GM12878 (cell line): ENCODE data around the gene ITGA8. TPM values are rescaled to one million over a fixed set of nuclear protein-coding genes. Genes with fewer than 3 reads are reported as not detected.

ENCODE experiments used
- ATAC-seq: fragments of 200-7000 bp; cut with Tn5 transposase; 3 replicates; pipeline ENCODE4 v1.9.1; 2020; ENCODE audit warnings: mild to moderate bottlenecking, moderate library complexity
- BruUV-seq: library from RNA; stranded (reverse); fragments of 400-500 nt; replicated peaks from 2 replicates; lab custom pipeline; 2021; lab: Mats Ljungman, UMichigan
- CTCF ChIA-PET: fragments of 300-600 bp; sonication (Branson Sonifier 250); formaldehyde crosslinking; extraction: SDS; loops from one replicate; lab custom pipeline; 2021; ENCODE audit warnings: inconsistent platforms; lab: Yijun Ruan, JAX
- POLR2A ChIA-PET: fragments of 350-600 bp; formaldehyde crosslinking; extraction: SDS; loops from one replicate; lab custom pipeline; 2021; ENCODE audit warnings: inconsistent platforms; lab: Charles Lee
- RAD21 ChIA-PET: fragments of 300-600 bp; sonication (Branson Sonifier 250); formaldehyde crosslinking; loops from one replicate; lab custom pipeline; 2023; ENCODE audit warnings: antibody characterized with exemption; ENCODE audit not compliant: unreplicated experiment; lab: Charles Lee
- SMC1A ChIA-PET: fragments of 300-600 bp; sonication (Branson Sonifier 250); formaldehyde crosslinking; loops from one replicate; lab custom pipeline; 2023; ENCODE audit not compliant: unreplicated experiment, uncharacterized antibody; lab: Charles Lee
- DNase-seq: peaks from one replicate; pipeline ENCODE4 v3.0.0-alpha.2; 2011; ENCODE audit warnings: low read depth, low spot score
- FAIRE-seq: peaks from 3 replicates; lab custom pipeline; 2011; peaks lifted over from hg19 to GRCh38; lab: Jason Lieb, UNC
- H2AFZ ChIP-seq: 2 replicates; pipeline ENCODE4 v1.6.0; 2011; ENCODE audit warnings: low read depth, low read length, control low read depth; ENCODE audit not compliant: control insufficient read depth
- H3K27ac ChIP-seq: 2 replicates; pipeline ENCODE4 v1.5.1; 2011; ENCODE audit warnings: control low read depth; ENCODE audit not compliant: control insufficient read depth, insufficient read depth
- H3K27me3 ChIP-seq, 2 experiments: replicated peaks in 1 of 2; 2 replicates each; pipeline versions ENCODE4 v1.6.0 to v1.6.1; 2011; ENCODE audit warnings: low read length in 1 of 2; ENCODE audit not compliant: control insufficient read depth in 2 of 2, insufficient read depth in 2 of 2
- H3K36me3 ChIP-seq, 2 experiments: 2 replicates each; pipeline ENCODE4 v1.5.1; 2011; ENCODE audit warnings: low read length in 1 of 2; ENCODE audit not compliant: control insufficient read depth in 2 of 2, insufficient read depth in 2 of 2
- H3K4me1 ChIP-seq: 2 replicates; pipeline ENCODE4 v1.6.1; 2011; ENCODE audit warnings: mild to moderate bottlenecking, low read length, moderate library complexity, mixed read lengths; ENCODE audit not compliant: control insufficient read depth, insufficient read depth
- H3K4me2 ChIP-seq: 2 replicates; pipeline ENCODE4 v1.6.0; 2011; ENCODE audit warnings: control low read depth; ENCODE audit not compliant: control insufficient read depth, insufficient read depth
- H3K4me3 ChIP-seq: fragments of 200-600 bp; sonication (generic); 2 replicates; pipeline ENCODE4 v1.5.1; 2016
- H3K79me2 ChIP-seq: 2 replicates; pipeline ENCODE4 v1.6.0; 2011; ENCODE audit warnings: low read length; ENCODE audit not compliant: control insufficient read depth, insufficient read depth
- H3K9ac ChIP-seq: 2 replicates; pipeline ENCODE4 v1.8.0; 2011; ENCODE audit warnings: low read length, control low read depth, mixed read lengths; ENCODE audit not compliant: control insufficient read depth, insufficient read depth
- H3K9me3 ChIP-seq: replicated peaks from 3 replicates; pipeline ENCODE4 v1.5.1; 2011; ENCODE audit warnings: mild to moderate bottlenecking, low read length; ENCODE audit not compliant: control insufficient read depth, insufficient read depth
- H4K20me1 ChIP-seq: 2 replicates; pipeline ENCODE4 v1.6.0; 2011; ENCODE audit not compliant: control insufficient read depth, insufficient read depth
- BCL3 ChIP-seq: IDR thresholded peaks from 2 replicates; pipeline ENCODE4 v1.6.1; 2011; ENCODE audit warnings: borderline replicate concordance, low read depth, mild to moderate bottlenecking, moderate library complexity, low read length; ENCODE audit not compliant: insufficient read depth, poor library complexity, severe bottlenecking
- BRCA1 ChIP-seq: IDR thresholded peaks from 2 replicates; pipeline ENCODE4 v1.6.1; 2011; ENCODE audit warnings: low read depth, low read length, improper control_type of control experiment
- FOXM1 ChIP-seq: IDR thresholded peaks from 2 replicates; pipeline ENCODE4 v1.6.1; 2012; ENCODE audit warnings: low read depth, mild to moderate bottlenecking, inconsistent platforms, low read length, moderate library complexity
- IKZF1 ChIP-seq: fragments of 450-650 bp; conservative IDR thresholded peaks from 2 replicates; pipeline ENCODE4 v1.6.1; 2017; ENCODE audit warnings: antibody characterized with exemption, mild to moderate bottlenecking
- MEF2A ChIP-seq: IDR thresholded peaks from 2 replicates; pipeline ENCODE4 v1.6.1; 2011; ENCODE audit warnings: low read depth, mild to moderate bottlenecking, low read length, moderate library complexity; ENCODE audit not compliant: insufficient read depth
- NFXL1 ChIP-seq: fragments of 450-650 bp; IDR thresholded peaks from 2 replicates; pipeline ENCODE4 v1.6.1; 2017; ENCODE audit warnings: antibody characterized with exemption, mild to moderate bottlenecking, borderline replicate concordance
- NKRF ChIP-seq: fragments of 450-650 bp; conservative IDR thresholded peaks from 2 replicates; pipeline ENCODE4 v1.6.1; 2017; ENCODE audit warnings: mild to moderate bottlenecking, moderate library complexity
- PAX5 ChIP-seq: IDR thresholded peaks from 2 replicates; pipeline ENCODE4 v1.6.1; 2011; ENCODE audit warnings: low read depth, low read length, borderline replicate concordance
- WGBS: methylation state at CpG from one replicate; pipeline ENCODE4 v1.1.6; 2016; ENCODE audit warnings: low lambda C conversion rate; ENCODE audit not compliant: insufficient replicate concordance, insufficient coverage; ENCODE audit errors: missing lambda C conversion rate; 5-methylcytosine and 5-hydroxymethylcytosine counted together
- in situ Hi-C: fragments of 300-500 bp; cut with MboI; formaldehyde crosslinking; loops from 9 replicates; pipeline ENCODE4 v1.14.3; 2018; ENCODE audit warnings: mixed read lengths
- intact Hi-C: fragments of 100-400 bp; cut with micrococcal nuclease; formaldehyde crosslinking; loops from one replicate; pipeline ENCODE4 v1.14.2; 2022; ENCODE audit not compliant: unreplicated experiment
- polyA plus RNA-seq, 11 experiments: library from polyadenylated mRNA; depleted of rRNA in 4 of 11; unstranded in 6 of 11; stranded (reverse) in 5 of 11; fragments of >200 nt; fragmentation: Nextera tagmentation in 4 of 11; fragmentation: Illumina TruSeq in 1 of 11; extraction: Ambion mirVana in 4 of 11; extraction: Trizol in 1 of 11; gene quantifications; 1 replicate in 1 of 11; 2 replicates in 10 of 11; pipeline versions ENCODE4 v1.2.1 to v1.2.3, GENCODE V29; 2011 to 2016; ENCODE audit warnings: inconsistent platforms in 2 of 11, missing spikeins in 2 of 11, low read depth in 1 of 11
- total RNA-seq, 4 experiments: library from RNA; depleted of rRNA in 3 of 4; stranded (reverse); fragments of >200 nt in 3 of 4; fragmentation: Illumina TruSeq in 1 of 4; extraction: Trizol in 1 of 4; gene quantifications; 2 replicates each; pipeline versions ENCODE4 v1.2.1 to v1.2.3, GENCODE V29; 2013 to 2021
- TF ChIP-seq, protein P1 (sequence below): fragments of 150-350 bp; IDR thresholded peaks from 2 replicates; pipeline ENCODE4 v1.6.1; 2016; ENCODE audit warnings: low read depth, low read length

The ITGA8 gene
- total and polyA plus RNA-seq, 10 of the 15 experiments (the other 5 are each of a cell fraction or from before 2014, with no cell fraction given): 0.03 TPM; not detected in 9

DNA sequence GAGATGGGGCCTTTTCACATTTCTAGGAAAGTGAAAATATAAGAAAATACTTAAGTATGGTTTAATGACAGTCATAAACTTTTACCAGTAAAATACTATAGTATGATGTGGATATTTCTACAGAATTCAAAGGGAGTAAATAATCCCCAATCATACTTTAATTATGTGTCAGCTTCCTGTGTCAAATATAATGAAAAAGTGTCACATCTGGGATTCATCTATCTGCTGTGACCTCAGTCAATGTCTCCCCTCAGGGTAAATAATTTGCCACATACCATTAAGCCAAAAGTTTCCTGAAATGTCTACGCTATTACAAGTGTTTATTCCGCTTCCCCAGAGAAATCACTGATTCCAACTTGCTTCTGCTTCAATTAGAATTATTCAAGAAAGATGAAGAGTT is 110.5 kb downstream of the ITGA8 start:
- Histone ChIP-seq H3K9me3 (no peaks in the 10 kb centered on the region), H3K4me1 (no peaks in the 10 kb centered on the region), H3K27me3 (0 out of 4 replicates have a peak, but pooled peaks cover 0 to 1% of the 10 kb centered on the region in 2 experiments), H3K79me2 (no peaks in the 10 kb centered on the region), H3K4me3 (no peak overlapping the region), H3K36me3 (no peaks in the 10 kb centered on the region)
- in situ Hi-C loops: no loop called here
- DNase-seq (no peak), FAIRE-seq (no peak)
- POLR2A ChIA-PET: interaction anchor here (0.7 kb wide), 1 partner anchor 32 kb away, joined by 3 read pairs; no protein-coding TSS in a partner anchor
- intact Hi-C loops: no loop called here
- CTCF ChIA-PET: no interaction called here
- RAD21 ChIA-PET: no interaction called here
- TF ChIP-seq IKZF1 (no peak), BCL3 (no peak), MEF2A (no peak)
- TF ChIP-seq, all 136 proteins: peak for 0
- Histone ChIP-seq H2AFZ (no peak overlapping the region), H3K27ac (no peak overlapping the region), H4K20me1 (no peaks in the 10 kb centered on the region), H3K9ac (no peak overlapping the region), H3K4me2 (no peak overlapping the region)
- WGBS: 2% methylated on average over 2 of the region's 2 CpGs
- BruUV-seq: no TSS peak
- ATAC-seq: no peak
- SMC1A ChIA-PET: no interaction called here

DNA sequence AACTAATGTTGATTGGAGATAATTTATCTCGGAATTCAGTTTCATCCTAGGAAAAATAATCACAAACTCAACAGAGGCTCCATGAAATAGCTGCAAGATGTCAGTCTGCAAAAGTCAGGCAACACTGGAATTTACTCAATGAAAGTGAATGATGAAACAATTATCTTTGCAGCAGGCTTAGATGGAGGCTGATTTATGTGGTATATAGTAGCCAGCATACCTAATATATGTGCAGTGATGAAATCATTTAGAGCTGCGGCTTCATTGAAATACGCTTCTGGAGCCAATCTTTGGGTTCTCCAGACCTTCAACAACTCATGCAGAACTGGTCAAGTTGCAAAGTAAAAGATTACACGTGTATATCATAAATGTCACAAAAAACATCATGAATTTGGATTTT is 113.3 kb downstream of the ITGA8 start:
- in situ Hi-C loops (no loop called here), intact Hi-C loops (no loop called here)
- RAD21 ChIA-PET: no interaction called here
- SMC1A ChIA-PET: no interaction called here
- no peaks in the 10 kb centered on the region for H3K79me2 ChIP-seq
- no peaks in the 10 kb centered on the region for H3K4me1 ChIP-seq
- 26% methylated on average over 4 of the region's 4 CpGs for WGBS
- FAIRE-seq: no peak
- no peak overlapping the region for H3K9ac ChIP-seq
- no peak overlapping the region for H3K4me3 ChIP-seq
- ATAC-seq: no peak
- CTCF ChIA-PET: interaction anchor here (1.4 kb wide), 1 partner anchor 8 kb away, joined by 3 read pairs; no protein-coding TSS in a partner anchor
- DNase-seq: no peak
- H2AFZ ChIP-seq: no peak overlapping the region
- H3K27ac ChIP-seq: no peak overlapping the region
- POLR2A ChIA-PET: no interaction called here
- H3K4me2 ChIP-seq: no peak overlapping the region
- no peaks in the 10 kb centered on the region for H4K20me1 ChIP-seq
- H3K36me3 ChIP-seq: no peaks in the 10 kb centered on the region
- BruUV-seq: no TSS peak
- H3K27me3 ChIP-seq: 0 out of 4 replicates have a peak, but pooled peaks cover 0 to 1% of the 10 kb centered on the region in 2 experiments
- H3K9me3 ChIP-seq: no peaks in the 10 kb centered on the region
- TF ChIP-seq FOXM1 (no peak), PAX5 (no peak), NKRF (no peak), BRCA1 (no peak), NFXL1 (no peak)
- TF ChIP-seq, protein P1, sequence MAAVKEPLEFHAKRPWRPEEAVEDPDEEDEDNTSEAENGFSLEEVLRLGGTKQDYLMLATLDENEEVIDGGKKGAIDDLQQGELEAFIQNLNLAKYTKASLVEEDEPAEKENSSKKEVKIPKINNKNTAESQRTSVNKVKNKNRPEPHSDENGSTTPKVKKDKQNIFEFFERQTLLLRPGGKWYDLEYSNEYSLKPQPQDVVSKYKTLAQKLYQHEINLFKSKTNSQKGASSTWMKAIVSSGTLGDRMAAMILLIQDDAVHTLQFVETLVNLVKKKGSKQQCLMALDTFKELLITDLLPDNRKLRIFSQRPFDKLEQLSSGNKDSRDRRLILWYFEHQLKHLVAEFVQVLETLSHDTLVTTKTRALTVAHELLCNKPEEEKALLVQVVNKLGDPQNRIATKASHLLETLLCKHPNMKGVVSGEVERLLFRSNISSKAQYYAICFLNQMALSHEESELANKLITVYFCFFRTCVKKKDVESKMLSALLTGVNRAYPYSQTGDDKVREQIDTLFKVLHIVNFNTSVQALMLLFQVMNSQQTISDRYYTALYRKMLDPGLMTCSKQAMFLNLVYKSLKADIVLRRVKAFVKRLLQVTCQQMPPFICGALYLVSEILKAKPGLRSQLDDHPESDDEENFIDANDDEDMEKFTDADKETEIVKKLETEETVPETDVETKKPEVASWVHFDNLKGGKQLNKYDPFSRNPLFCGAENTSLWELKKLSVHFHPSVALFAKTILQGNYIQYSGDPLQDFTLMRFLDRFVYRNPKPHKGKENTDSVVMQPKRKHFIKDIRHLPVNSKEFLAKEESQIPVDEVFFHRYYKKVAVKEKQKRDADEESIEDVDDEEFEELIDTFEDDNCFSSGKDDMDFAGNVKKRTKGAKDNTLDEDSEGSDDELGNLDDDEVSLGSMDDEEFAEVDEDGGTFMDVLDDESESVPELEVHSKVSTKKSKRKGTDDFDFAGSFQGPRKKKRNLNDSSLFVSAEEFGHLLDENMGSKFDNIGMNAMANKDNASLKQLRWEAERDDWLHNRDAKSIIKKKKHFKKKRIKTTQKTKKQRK: no peak
